SKM-1 treated with dmso at 0.1 percent for 144 hours (cell line): Measurements from ENCODE around the gene POMT1.
"Not testable (repeated sequence)": the region's sequence is repeated elsewhere in the genome, so short reads cannot be mapped to it uniquely, and the experiment has no call there.

Experiments used
- DNase-seq: peaks from one replicate; lab custom pipeline; 2025; ENCODE audit not compliant: unreplicated experiment; lab: John Stamatoyannopoulos, UW

POMT1 gene

GRCh38 chr9:131502781-131503625 is at the start of gene POMT1:
POMT1 (plus strand) TSS chr9:131502918; CDS start chr9:131504219, 1,301 bp downstream.
- peak; percentile 52 for DNase-seq

- DNase-seq = no peak
Observed at GRCh38 chr9:131454028-131454427, 48.7 kb upstream of the POMT1 start.

GRCh38 chr9:131455655-131456054 is 47.1 kb upstream of the POMT1 start:
- not testable (repeated sequence) for DNase-seq

- no peak for DNase-seq
Observed at GRCh38 chr9:131457746-131458145, 45.0 kb upstream of the POMT1 start.

- DNase-seq = no peak
Observed at GRCh38 chr9:131459056-131459455, 43.7 kb upstream of the POMT1 start.

- DNase-seq = no peak
Observed at GRCh38 chr9:131461166-131461565, 41.6 kb upstream of the POMT1 start.

- DNase-seq = peak; percentile 2
Observed at GRCh38 chr9:131464354-131465000, 38.2 kb upstream of the POMT1 start.

GRCh38 chr9:131465401-131465800 is 37.3 kb upstream of the POMT1 start:
- DNase-seq = no peak

- DNase-seq = no peak
Observed at GRCh38 chr9:131467214-131467935, 35.3 kb upstream of the POMT1 start.

- no peak for DNase-seq
Observed at GRCh38 chr9:131468031-131468430, 34.7 kb upstream of the POMT1 start.

GRCh38 chr9:131469356-131469755 is 33.4 kb upstream of the POMT1 start:
- no peak for DNase-seq

GRCh38 chr9:131469951-131470350 is 32.8 kb upstream of the POMT1 start:
- no peak for DNase-seq

- no peak for DNase-seq
Observed at GRCh38 chr9:131470581-131470991, 32.1 kb upstream of the POMT1 start.

- DNase-seq = not testable (repeated sequence)
Observed at GRCh38 chr9:131472085-131472484, 30.6 kb upstream of the POMT1 start.

GRCh38 chr9:131473198-131473885 is 29.4 kb upstream of the POMT1 start:
- DNase-seq = no peak

- DNase-seq = no peak
Observed at GRCh38 chr9:131473891-131474290, 28.8 kb upstream of the POMT1 start.

- no peak for DNase-seq
Observed at GRCh38 chr9:131474711-131475110, 28.0 kb upstream of the POMT1 start.

- DNase-seq = no peak
Observed at GRCh38 chr9:131475111-131475955, 27.4 kb upstream of the POMT1 start.

- DNase-seq = no peak
Observed at GRCh38 chr9:131475956-131476776, 26.6 kb upstream of the POMT1 start.
